Stomach (tissue), 4 donors: Measurements from ENCODE around the gene GJA3.

Experiments used
- CTCF ChIP-seq, 7 experiments: fragments of 450-650 bp in 4 of 7; fragments of 200-600 bp in 3 of 7; sonication (generic) in 3 of 7; IDR thresholded peaks; one replicate each; pipeline ENCODE4 v1.5.1; 2016 to 2019; ENCODE audit warnings: antibody characterized with exemption in 7 of 7, control low read depth in 2 of 7, mild to moderate bottlenecking in 1 of 7
- POLR2A ChIP-seq, 4 donors: fragments of 450-650 bp; IDR thresholded peaks; one replicate each; pipeline ENCODE4 v1.6.1; 2016; ENCODE audit warnings: antibody characterized with exemption in 4 of 4, control low read depth in 2 of 4, mild to moderate bottlenecking in 1 of 4, moderate library complexity in 1 of 4
- POLR2AphosphoS5 ChIP-seq, 3 donors: sonication (generic); formaldehyde crosslinking; IDR thresholded peaks; one replicate each; pipeline ENCODE4 v1.6.1; 2016; ENCODE audit warnings: antibody characterized with exemption in 3 of 3

GRCh38 chr13:20159646-20160305 lies 1.1 kb downstream of the GJA3 start:
- TF ChIP-seq CTCF (IDR thresholded peaks at IDR 0.05) (no peak), POLR2AphosphoS5 (IDR thresholded peaks at IDR 0.05) (no peak), POLR2A (IDR thresholded peaks at IDR 0.05) (no peak)
